Measurements from ENCODE around the gene CCDC201.
"Not testable (repeated sequence)": the region's sequence is repeated elsewhere in the genome, so short reads cannot be mapped to it uniquely, and the experiment has no call there.

CCDC201 gene

DNA sequence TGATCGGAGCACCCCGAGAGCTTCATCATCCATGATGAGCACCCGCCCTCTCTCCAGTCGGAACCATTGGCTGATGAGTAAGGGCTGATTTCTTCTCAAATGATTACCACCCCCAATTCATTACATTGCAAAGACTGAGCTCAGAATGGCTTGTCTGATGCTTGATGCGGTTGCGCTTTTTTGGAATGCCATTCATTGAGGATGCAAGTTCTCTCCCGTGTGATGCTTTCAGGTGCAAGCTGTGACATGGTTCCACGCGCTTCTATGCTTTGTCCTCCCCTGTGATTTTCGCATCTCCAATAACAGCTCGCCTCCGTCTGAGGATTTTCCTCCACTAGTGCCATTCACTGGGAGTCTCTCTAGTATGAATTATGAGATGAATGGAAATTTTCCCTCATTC lies 43.0 kb downstream of the CCDC201 start:
- H3K9me3 Mint-ChIP-seq; H3K36me3 Mint-ChIP-seq (ENCODE audit: low read depth); H3K27ac Mint-ChIP-seq; H3K4me3 Mint-ChIP-seq; H3K4me1 Mint-ChIP-seq (ENCODE audit: low read depth); H3K27me3 Mint-ChIP-seq (ENCODE audit: low read depth): not testable (repeated sequence)

DNA sequence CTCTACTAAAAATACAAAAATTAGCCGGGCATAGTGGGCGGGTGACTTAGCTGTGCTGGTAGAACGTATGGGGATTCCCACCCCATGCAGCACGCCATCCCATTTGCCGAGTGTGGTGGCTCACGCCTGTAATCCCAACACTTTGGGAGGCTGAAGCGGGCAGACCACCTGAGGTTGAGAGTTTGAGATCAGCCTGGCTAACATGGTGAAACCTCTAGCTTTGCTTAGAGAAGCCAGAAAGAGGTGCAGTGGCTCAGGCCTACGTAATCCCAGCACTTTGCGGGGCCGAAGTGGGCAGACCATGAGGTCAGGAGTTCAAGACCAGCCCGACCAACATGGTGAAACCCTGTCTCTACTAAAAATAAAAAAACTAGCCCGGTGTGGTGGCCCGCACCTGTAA lies 45.2 kb downstream of the CCDC201 start:
- H3K4me3 Mint-ChIP-seq; H3K27me3 Mint-ChIP-seq (ENCODE audit: low read depth); H3K4me1 Mint-ChIP-seq (ENCODE audit: low read depth); H3K27ac Mint-ChIP-seq; H3K36me3 Mint-ChIP-seq (ENCODE audit: low read depth); H3K9me3 Mint-ChIP-seq: not testable (repeated sequence)

DNA sequence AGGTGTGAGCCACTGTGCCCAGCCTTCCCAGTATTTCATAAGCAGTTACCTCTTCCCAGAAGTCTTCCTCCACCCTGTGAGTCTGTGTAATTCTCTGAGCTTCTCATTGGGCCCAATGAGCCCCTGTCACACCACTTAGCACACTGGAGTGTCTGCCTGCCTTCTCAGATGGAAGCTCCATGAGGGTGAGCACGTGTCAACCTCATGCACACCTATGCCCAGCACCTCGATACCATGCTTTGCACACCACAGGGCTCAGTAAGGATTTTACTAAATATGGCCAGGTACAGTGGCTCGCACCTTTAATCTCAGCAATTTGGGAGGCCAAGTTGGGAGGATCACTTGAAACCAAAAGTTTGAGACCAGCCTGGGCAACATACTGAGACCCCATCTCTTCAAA lies 46.3 kb downstream of the CCDC201 start:
- H3K4me1 Mint-ChIP-seq (ENCODE audit: low read depth); H3K27me3 Mint-ChIP-seq (ENCODE audit: low read depth); H3K27ac Mint-ChIP-seq; H3K4me3 Mint-ChIP-seq; H3K9me3 Mint-ChIP-seq; H3K36me3 Mint-ChIP-seq (ENCODE audit: low read depth): not testable (repeated sequence)

DNA sequence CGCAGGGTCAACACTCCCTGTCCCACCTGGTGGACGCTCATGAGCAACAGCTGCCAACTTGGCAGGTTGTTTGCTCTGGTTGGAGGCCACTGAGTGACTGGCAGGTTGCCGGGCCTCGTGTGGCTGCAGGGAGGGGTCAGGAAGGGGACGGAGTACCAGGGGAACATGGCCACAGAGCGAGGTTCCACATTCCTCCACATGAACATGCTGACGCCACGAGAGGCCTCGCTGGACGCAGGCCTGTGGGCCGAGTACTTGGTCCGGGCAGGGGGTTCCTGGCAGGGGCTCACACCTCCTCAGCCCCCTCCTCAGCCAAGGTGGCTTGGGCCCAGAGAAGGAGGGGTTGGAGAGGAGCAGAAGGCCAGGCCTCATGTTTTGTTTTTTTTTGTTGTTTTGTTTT lies 54.1 kb downstream of the CCDC201 start:
- not testable (repeated sequence) for H3K36me3 Mint-ChIP-seq (ENCODE audit: low read depth); H3K27me3 Mint-ChIP-seq (ENCODE audit: low read depth); H3K4me3 Mint-ChIP-seq; H3K4me1 Mint-ChIP-seq (ENCODE audit: low read depth); H3K27ac Mint-ChIP-seq; H3K9me3 Mint-ChIP-seq

DNA sequence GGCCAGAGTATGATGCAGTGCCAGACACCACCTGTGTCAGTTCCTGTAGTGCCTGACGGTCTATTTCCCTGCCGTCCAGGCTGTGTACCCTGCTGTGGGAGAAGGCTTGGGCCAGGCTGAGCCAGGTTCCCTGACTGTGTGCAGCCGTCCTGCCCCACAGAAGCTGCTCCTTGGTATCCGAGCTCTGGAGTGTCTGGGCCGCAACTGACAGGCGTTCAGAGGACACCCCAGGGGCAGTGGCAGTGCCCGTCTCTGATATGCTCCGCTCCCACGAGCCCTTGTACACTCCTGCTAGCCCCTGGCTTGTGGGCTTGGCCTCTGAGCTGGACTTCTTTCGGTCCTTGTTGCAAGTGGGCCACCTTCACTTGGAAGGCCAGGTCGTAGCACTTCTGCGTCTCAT lies 55.0 kb downstream of the CCDC201 start:
- not testable (repeated sequence) for H3K9me3 Mint-ChIP-seq; H3K4me3 Mint-ChIP-seq; H3K27me3 Mint-ChIP-seq (ENCODE audit: low read depth); H3K36me3 Mint-ChIP-seq (ENCODE audit: low read depth); H3K4me1 Mint-ChIP-seq (ENCODE audit: low read depth); H3K27ac Mint-ChIP-seq

DNA sequence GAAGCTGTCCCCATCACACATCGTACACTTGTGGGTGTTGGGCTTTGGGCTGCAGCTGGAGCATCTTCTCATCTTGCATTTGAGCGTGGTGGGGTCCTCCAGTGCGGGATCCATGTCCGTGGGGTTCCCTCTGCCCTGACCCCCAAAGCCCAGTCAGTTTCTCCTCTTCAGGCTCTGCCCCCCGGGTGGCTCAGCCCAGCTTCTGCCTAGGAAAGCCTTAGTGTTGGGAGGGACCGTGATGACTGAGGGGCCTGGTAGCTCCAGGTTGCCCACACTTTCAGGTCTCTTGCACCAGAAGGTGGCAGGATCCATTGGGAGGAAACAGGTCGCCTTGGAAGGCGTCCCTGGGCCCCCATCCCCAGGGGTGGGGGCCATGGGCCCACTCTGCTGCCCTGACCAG lies 55.9 kb downstream of the CCDC201 start:
- not testable (repeated sequence) for H3K4me3 Mint-ChIP-seq; H3K36me3 Mint-ChIP-seq (ENCODE audit: low read depth); H3K27ac Mint-ChIP-seq

DNA sequence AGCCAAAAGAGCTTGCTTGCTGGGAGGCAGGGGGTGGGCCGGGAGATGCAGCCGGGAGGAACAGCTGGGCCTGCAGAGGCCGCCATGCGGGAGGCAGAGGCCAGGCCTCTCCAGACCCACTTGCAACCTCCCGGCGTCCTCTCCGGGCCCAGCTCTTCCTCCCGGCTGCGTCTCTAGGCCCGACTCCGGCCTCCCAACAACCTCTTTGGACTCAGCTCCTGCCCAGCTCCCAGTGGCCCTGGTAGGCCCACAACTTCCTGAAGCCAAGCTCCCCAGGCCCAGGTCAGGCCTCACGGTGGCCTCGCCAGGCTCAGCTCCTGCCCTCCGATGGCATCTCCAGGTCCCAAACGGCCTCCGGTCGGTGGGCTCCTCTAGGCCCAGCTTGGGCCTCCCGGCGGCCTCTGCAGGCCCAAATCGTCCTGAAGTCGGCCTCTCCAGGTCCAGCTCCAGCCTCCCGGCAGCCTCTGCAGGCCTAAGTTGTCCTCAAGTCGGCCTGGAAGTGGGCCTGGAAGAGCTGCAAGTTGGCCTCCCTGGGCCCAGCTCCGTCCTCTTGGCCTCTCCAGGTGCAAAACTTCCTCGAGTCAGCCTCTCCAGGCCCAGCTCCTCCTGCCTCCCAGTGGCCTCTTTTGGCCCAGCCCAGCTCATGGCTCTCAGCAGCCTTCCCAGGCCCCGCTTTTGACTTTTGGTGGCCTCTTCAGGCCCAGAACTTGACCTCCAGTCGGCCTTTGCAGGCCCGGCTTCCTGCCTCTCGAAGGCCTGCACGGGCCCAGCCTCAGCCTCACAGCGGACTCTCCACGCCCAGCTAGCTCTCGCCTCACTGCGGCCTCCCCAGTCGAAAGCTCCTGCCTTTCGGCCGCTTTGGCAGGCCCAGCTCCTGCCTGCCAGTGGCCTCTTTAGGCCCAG lies 58.4 kb downstream of the CCDC201 start:
- not testable (repeated sequence) for H3K27ac Mint-ChIP-seq; H3K4me1 Mint-ChIP-seq (ENCODE audit: low read depth); H3K4me3 Mint-ChIP-seq; H3K36me3 Mint-ChIP-seq (ENCODE audit: low read depth); H3K9me3 Mint-ChIP-seq; H3K27me3 Mint-ChIP-seq (ENCODE audit: low read depth)

More for the DNA sequence above, 55.9 kb downstream of the CCDC201 start:
- not testable (repeated sequence) for H3K27me3 Mint-ChIP-seq (ENCODE audit: low read depth); H3K9me3 Mint-ChIP-seq; H3K4me1 Mint-ChIP-seq (ENCODE audit: low read depth)

DNA sequence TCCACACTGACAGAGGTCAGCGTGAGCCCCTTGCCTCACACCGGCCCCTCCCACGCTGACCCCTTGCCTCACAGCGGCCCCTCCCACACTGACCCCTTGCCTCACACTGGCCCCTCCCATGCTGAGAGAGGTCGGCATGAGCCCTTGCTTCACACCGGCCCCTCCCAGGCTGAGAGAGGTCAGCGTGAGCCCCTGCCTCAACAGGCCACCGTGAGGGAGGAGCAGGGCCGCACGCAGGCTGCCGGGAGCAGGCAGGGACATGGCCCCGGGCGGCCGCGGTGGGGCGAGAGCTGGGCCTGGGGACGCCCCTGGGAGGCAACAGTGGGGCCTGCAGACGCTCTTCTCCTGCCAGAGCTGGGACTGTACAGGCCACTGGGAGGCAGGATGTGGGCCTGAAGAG lies 59.1 kb downstream of the CCDC201 start:
- not testable (repeated sequence) for H3K27me3 Mint-ChIP-seq (ENCODE audit: low read depth); H3K4me1 Mint-ChIP-seq (ENCODE audit: low read depth); H3K9me3 Mint-ChIP-seq; H3K4me3 Mint-ChIP-seq; H3K27ac Mint-ChIP-seq; H3K36me3 Mint-ChIP-seq (ENCODE audit: low read depth)

DNA sequence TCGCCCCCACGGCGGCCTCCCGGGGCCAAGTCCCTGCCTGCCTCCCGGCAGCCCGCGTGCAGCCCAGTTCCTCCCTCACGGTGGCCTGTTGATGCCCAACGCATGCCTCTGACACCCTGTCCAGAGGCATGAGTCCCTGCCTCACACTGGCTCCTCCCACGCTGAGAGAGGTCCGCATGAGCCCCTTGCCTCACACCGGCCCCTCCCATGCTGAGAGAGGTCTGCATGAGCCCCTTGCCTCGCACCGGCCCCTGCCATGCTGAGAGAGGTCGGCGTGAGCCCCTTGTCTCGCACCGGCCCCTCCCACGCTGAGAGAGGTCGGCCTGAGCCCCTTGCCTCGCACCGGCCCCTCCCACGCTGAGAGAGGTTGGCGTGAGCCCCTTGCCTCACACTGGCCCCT lies 59.9 kb downstream of the CCDC201 start:
- Mint-ChIP-seq H3K4me1 (ENCODE audit: low read depth) (no peaks in the 10 kb centered on the region), H3K36me3 (ENCODE audit: low read depth) (no peaks in the 10 kb centered on the region), H3K4me3 (no peak overlapping the region), H3K27me3 (ENCODE audit: low read depth) (no peaks in the 10 kb centered on the region), H3K9me3 (no peaks in the 10 kb centered on the region), H3K27ac (no peak overlapping the region)

DNA sequence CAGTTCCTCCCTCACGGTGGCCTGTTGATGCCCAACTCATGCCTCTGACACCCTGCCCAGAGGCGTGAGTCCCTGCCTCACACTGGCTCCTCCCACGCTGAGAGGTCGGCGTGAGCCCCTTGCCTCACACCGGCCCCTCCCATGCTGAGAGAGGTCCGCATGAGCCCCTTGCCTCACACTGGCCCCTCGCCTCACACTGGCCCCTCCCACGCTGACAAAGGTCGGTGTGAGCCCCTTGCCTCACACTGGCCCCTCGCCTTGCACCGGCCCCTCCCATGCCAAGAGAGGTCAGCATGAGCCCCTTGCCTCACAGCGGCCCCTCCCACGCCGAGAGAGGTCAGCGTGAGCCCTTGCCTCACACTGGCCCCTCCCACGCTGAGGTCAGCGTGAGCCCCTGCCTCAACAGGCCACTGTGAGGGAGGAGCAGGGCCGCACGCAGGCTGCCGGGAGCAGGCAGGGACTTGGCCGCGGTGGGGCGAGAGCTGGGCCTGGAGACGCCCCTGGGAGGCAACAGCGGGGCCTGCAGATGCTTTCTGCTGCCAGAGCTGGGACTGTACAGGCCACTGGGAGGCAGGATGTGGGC lies 61.1 kb downstream of the CCDC201 start:
- not testable (repeated sequence) for H3K4me3 Mint-ChIP-seq; H3K27me3 Mint-ChIP-seq (ENCODE audit: low read depth); H3K4me1 Mint-ChIP-seq (ENCODE audit: low read depth); H3K9me3 Mint-ChIP-seq; H3K27ac Mint-ChIP-seq; H3K36me3 Mint-ChIP-seq (ENCODE audit: low read depth)

DNA sequence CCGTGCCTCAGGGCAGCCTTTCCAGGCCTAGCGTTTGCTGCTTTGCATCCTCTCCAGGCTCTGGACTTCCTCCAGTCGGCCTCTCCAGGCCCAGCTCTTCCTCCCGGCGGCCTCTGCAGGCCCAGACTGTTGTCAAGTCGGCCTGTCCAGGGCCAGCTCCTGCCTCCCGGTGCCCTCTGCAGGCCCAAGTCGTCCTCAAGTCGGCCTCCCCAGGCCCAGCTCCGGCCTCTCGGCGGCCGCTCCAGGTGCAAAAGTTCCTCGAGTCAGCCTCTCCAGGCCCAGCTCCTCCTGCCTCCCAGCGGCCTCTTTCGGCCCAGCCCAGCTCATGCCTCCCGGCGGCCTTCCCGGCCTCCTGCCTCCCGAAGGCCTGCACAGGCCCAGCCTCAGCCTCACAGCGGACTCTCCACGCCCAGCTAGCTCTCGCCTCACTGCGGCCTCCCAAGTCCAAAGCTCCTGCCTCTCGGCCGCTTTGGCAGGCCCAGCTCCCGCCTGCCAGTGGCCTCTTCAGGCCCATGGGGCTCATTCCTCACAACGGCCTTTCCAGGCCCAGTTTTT lies 62.4 kb downstream of the CCDC201 start:
- H3K27me3 Mint-ChIP-seq (ENCODE audit: low read depth); H3K4me3 Mint-ChIP-seq; H3K27ac Mint-ChIP-seq; H3K9me3 Mint-ChIP-seq; H3K4me1 Mint-ChIP-seq (ENCODE audit: low read depth); H3K36me3 Mint-ChIP-seq (ENCODE audit: low read depth): not testable (repeated sequence)

Measured in T-helper 1 cell treated with Interleukin-12 subunit alpha and Interleukin-12 subunit beta and Interleukin-4 antibody, amounts not matched to agents 30 μg/mL and 1 μg/mL, for 36 hours (primary cell).